OCI-LY1 (cell line): Measurements from ENCODE around the gene DAZAP1.

Experiments
- EZH2 ChIP-seq: fragments of 200-600 bp; sonication (generic), shearing (Covaris generic); IDR thresholded peaks from 2 replicates; pipeline ENCODE4 v1.8.0; 2017; ENCODE audit warnings: borderline replicate concordance, mixed run types, mild to moderate bottlenecking, antibody characterized with exemption, low read length, moderate library complexity, mixed read lengths
- TF ChIP-seq, protein P1 (sequence below): fragments of 200-600 bp; sonication (generic), shearing (Covaris generic); IDR thresholded peaks from 2 replicates; pipeline ENCODE4 v1.5.1; 2017; ENCODE audit warnings: mild to moderate bottlenecking, antibody characterized with exemption, low read length, moderate library complexity, mixed read lengths

DNA sequence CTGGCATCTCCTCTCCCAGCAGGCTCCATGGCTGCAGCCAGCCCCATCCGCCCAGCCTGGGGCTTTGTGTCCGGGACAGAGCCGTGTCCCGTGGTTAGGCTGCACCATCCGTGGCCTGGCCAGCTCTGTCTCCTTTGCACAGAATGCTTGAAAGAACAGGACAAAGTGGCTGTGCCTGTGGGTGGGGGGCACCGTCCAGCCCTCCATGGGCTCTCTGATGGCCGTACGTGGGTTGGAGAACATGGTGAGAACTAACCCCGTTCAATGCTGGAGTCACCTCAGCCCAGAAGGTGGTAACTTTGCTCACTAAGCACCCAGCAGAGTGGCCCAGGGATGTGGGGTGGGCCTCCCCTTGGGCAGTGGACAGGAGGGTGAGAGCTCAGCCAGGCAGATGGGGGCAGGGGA, 33.6 kb downstream of the DAZAP1 start:
- TF ChIP-seq, protein P1, sequence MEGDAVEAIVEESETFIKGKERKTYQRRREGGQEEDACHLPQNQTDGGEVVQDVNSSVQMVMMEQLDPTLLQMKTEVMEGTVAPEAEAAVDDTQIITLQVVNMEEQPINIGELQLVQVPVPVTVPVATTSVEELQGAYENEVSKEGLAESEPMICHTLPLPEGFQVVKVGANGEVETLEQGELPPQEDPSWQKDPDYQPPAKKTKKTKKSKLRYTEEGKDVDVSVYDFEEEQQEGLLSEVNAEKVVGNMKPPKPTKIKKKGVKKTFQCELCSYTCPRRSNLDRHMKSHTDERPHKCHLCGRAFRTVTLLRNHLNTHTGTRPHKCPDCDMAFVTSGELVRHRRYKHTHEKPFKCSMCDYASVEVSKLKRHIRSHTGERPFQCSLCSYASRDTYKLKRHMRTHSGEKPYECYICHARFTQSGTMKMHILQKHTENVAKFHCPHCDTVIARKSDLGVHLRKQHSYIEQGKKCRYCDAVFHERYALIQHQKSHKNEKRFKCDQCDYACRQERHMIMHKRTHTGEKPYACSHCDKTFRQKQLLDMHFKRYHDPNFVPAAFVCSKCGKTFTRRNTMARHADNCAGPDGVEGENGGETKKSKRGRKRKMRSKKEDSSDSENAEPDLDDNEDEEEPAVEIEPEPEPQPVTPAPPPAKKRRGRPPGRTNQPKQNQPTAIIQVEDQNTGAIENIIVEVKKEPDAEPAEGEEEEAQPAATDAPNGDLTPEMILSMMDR = no peak
- no peak for TF ChIP-seq EZH2
